ENCODE data around the gene CAPZA2. TPM values are rescaled to one million over a fixed set of nuclear protein-coding genes. Genes with fewer than 3 reads are reported as not detected.

Gene CAPZA2
- total and polyA plus RNA-seq, 10 of the 15 experiments (the other 5 are each of a cell fraction or from before 2014, with no cell fraction given): 50.0 to 379 (median 117) TPM

- peaks cover 0 to 8% of the 10 kb centered on the region in 2 experiments for H3K27me3 ChIP-seq (replicated peaks in 1 of 2; ENCODE audit: control insufficient read depth in 2 of 2, insufficient read depth in 2 of 2, low read length in 1 of 2)
- H3K4me1 ChIP-seq (ENCODE audit: control insufficient read depth, insufficient read depth, low read length): no peaks in the 10 kb centered on the region
- no peak overlapping the region for H3K4me3 ChIP-seq
- no peak overlapping the region for H2AFZ ChIP-seq (ENCODE audit: control insufficient read depth, low read depth, low read length)
- ChIA-PET RAD21 (ENCODE audit: unreplicated experiment) (no interaction called here), CTCF (interaction anchor here (1.3 kb wide), 1 partner anchor 9 kb away, joined by 3 read pairs; no protein-coding TSS in a partner anchor), SMC1A (ENCODE audit: uncharacterized antibody, unreplicated experiment) (interaction anchor here (1.2 kb wide), 1 partner anchor 13 kb away, joined by 3 read pairs; no protein-coding TSS in a partner anchor), POLR2A (no interaction called here)
- H3K4me2 ChIP-seq (ENCODE audit: control insufficient read depth, insufficient read depth): no peak overlapping the region
- in situ Hi-C loops (cut with MboI): no loop called here
- H4K20me1 ChIP-seq (ENCODE audit: control insufficient read depth, insufficient read depth): no peaks in the 10 kb centered on the region
- H3K9ac ChIP-seq (ENCODE audit: control insufficient read depth, insufficient read depth, low read length): no peak overlapping the region
- no peak for FAIRE-seq
- no peak for ATAC-seq
- TF ChIP-seq HDGF (IDR thresholded peaks at IDR 0.05) (no peak), GABPA (IDR thresholded peaks at IDR 0.05; ENCODE audit: low read depth) (no peak), MEF2B (IDR thresholded peaks at IDR 0.05; ENCODE audit: partially characterized antibody, poor library complexity, severe bottlenecking) (no peak), MEF2A (IDR thresholded peaks at IDR 0.05; ENCODE audit: insufficient read depth, low read depth, low read length) (no peak), HSF1 (IDR thresholded peaks at IDR 0.05; ENCODE audit: low read depth, low read length) (no peak), PAX8 (IDR thresholded peaks at IDR 0.05) (no peak), BRCA1 (IDR thresholded peaks at IDR 0.05; ENCODE audit: low read depth, low read length) (no peak), EED (IDR thresholded peaks at IDR 0.05; ENCODE audit: low read depth) (no peak), RUNX3 (IDR thresholded peaks at IDR 0.05; ENCODE audit: low read length) (no peak), CBX5 (IDR thresholded peaks at IDR 0.05; ENCODE audit: low read depth) (no peak), ZNF217 (IDR thresholded peaks at IDR 0.05) (no peak)
- H3K9me3 ChIP-seq (replicated peaks; ENCODE audit: control insufficient read depth, insufficient read depth, low read length): no peaks in the 10 kb centered on the region
- 30% methylated on average over 4 of the region's 4 CpGs for WGBS (ENCODE audit: insufficient coverage, insufficient replicate concordance, low lambda C conversion rate, missing lambda C conversion rate)
- BruUV-seq (replicated peaks): no TSS peak
- intact Hi-C loops (cut with micrococcal nuclease; ENCODE audit: unreplicated experiment): no loop called here
- no peak for DNase-seq (ENCODE audit: low read depth, low spot score)
- H3K79me2 ChIP-seq (ENCODE audit: control insufficient read depth, insufficient read depth, low read length): no peaks in the 10 kb centered on the region
- no peaks in the 10 kb centered on the region for H3K36me3 ChIP-seq (ENCODE audit: control insufficient read depth in 2 of 2, insufficient read depth in 2 of 2, low read length in 1 of 2)
- H3K27ac ChIP-seq (ENCODE audit: control insufficient read depth, insufficient read depth): no peak overlapping the region
Observed at GRCh38 chr7:116843378-116843777, 19.0 kb upstream of the CAPZA2 start.

Data from GM12878 (cell line).